Measurements from ENCODE around the gene NUP133. TPM values are rescaled to one million over a fixed set of nuclear protein-coding genes. Genes with fewer than 3 reads are reported as not detected.
"Not testable (repeated sequence)": the region's sequence is repeated elsewhere in the genome, so short reads cannot be mapped to it uniquely, and the experiment has no call there.

NUP133 gene
- total and polyA plus RNA-seq, 2 of the 4 experiments (the other 2 are of a cell fraction), result 13.4 to 30.5 TPM

GRCh38 chr1:229394517-229394916 lies 113.6 kb downstream of the NUP133 start:
- no CpG with 5 or more reads among the region's 5 CpGs for WGBS, 2 experiments (ENCODE audit: extremely low coverage in 2 of 2, insufficient read length in 1 of 2)
- H3K56ac ChIP-seq (ENCODE audit: extremely low read depth, insufficient read depth, low read length); H3K18ac ChIP-seq (ENCODE audit: low read depth, low read length); intact Hi-C loops (cut with micrococcal nuclease); H3K23ac ChIP-seq (ENCODE audit: low read depth, low read length); H2BK5ac ChIP-seq (ENCODE audit: low read depth, low read length, poor library complexity, severe bottlenecking); H3K4me1 ChIP-seq (ENCODE audit: control insufficient read depth, insufficient read depth, low read length); H3K4me3 ChIP-seq (ENCODE audit: insufficient read depth, low read depth, low read length); H3K4ac ChIP-seq (ENCODE audit: low read depth, low read length); POLR2A ChIA-PET (ENCODE audit: unreplicated experiment); H4K20me1 ChIP-seq (ENCODE audit: insufficient read depth, low read length); H2BK15ac ChIP-seq (ENCODE audit: low read depth, low read length); H4K91ac ChIP-seq (ENCODE audit: insufficient read depth, low read depth, low read length); H4K5ac ChIP-seq (ENCODE audit: low read depth, low read length); H2AFZ ChIP-seq (replicated peaks; ENCODE audit: low read length, poor library complexity); H3K9ac ChIP-seq (ENCODE audit: low read depth, low read length); H2BK20ac ChIP-seq (ENCODE audit: low read depth, low read length); H4K8ac ChIP-seq (ENCODE audit: low read depth in 2 of 2, low read length in 2 of 2); in situ Hi-C loops (cut with MboI; ENCODE audit: low sequenced_read_pairs); H2BK120ac ChIP-seq (ENCODE audit: low read depth, low read length); CTCF ChIA-PET; dilution Hi-C loops (cut with HindIII; ENCODE audit: low sequenced_read_pairs, unreplicated experiment); DNase-seq; H3K4me2 ChIP-seq (ENCODE audit: low read depth, low read length); BruUV-seq (replicated peaks); H3K14ac ChIP-seq (replicated peaks; ENCODE audit: low read depth, low read length); H2AK9ac ChIP-seq (replicated peaks; ENCODE audit: low read depth, low read length, poor library complexity); H2AK5ac ChIP-seq (ENCODE audit: low read depth, low read length); H3K27ac ChIP-seq (ENCODE audit: insufficient read depth, low read length); ATAC-seq (ENCODE audit: low read depth); H3K79me1 ChIP-seq (ENCODE audit: low read depth in 1 of 2, low read length in 2 of 2); H3K9me1 ChIP-seq (ENCODE audit: insufficient read depth, low read length); H3K36me3 ChIP-seq (ENCODE audit: control insufficient read depth, insufficient read depth, low read length); H3K9me3 ChIP-seq (ENCODE audit: control insufficient read depth, insufficient read depth, low read length): not testable (repeated sequence)
- H3K27me3 ChIP-seq (ENCODE audit: control insufficient read depth, insufficient read depth, low read length), result peaks cover 15% of the 10 kb centered on the region
